GM19023 (cell line): ENCODE results near the gene VSTM2L.

Experiments used
- ATAC-seq: cut with Tn5 transposase; IDR thresholded peaks from one replicate; pipeline ENCODE4 v1.9.1; 2021; ENCODE audit warnings: mild to moderate bottlenecking, moderate library complexity; ENCODE audit not compliant: unreplicated experiment

The VSTM2L gene

GRCh38 chr20:37878835-37879599 is 23.9 kb upstream of the VSTM2L start:
- no peak for ATAC-seq

GRCh38 chr20:37879843-37880242 is 23.1 kb upstream of the VSTM2L start:
- no peak for ATAC-seq

- ATAC-seq: no peak
Measured at GRCh38 chr20:37880726-37881591, 22.0 kb upstream of the VSTM2L start.

GRCh38 chr20:37881601-37882343 is 21.2 kb upstream of the VSTM2L start:
- ATAC-seq: no peak

- no peak for ATAC-seq
Measured at GRCh38 chr20:37882961-37883712, 19.8 kb upstream of the VSTM2L start.

- ATAC-seq: no peak
Measured at GRCh38 chr20:37885042-37885441, 17.9 kb upstream of the VSTM2L start.

- ATAC-seq: no peak
Measured at GRCh38 chr20:37885593-37886503, 17.1 kb upstream of the VSTM2L start.

GRCh38 chr20:37886851-37887297 is 16.1 kb upstream of the VSTM2L start:
- no peak for ATAC-seq

- no peak for ATAC-seq
Measured at GRCh38 chr20:37888641-37889040, 14.3 kb upstream of the VSTM2L start.

- no peak for ATAC-seq
Measured at GRCh38 chr20:37890108-37890507, 12.8 kb upstream of the VSTM2L start.

GRCh38 chr20:37890643-37891042 is 12.3 kb upstream of the VSTM2L start:
- no peak for ATAC-seq

- no peak for ATAC-seq
Measured at GRCh38 chr20:37892001-37892400, 10.9 kb upstream of the VSTM2L start.

- ATAC-seq: no peak
Measured at GRCh38 chr20:37893566-37894241, 9.2 kb upstream of the VSTM2L start.

GRCh38 chr20:37894454-37894853 is 8.5 kb upstream of the VSTM2L start:
- no peak for ATAC-seq

GRCh38 chr20:37895166-37895565 is 7.8 kb upstream of the VSTM2L start:
- no peak for ATAC-seq

GRCh38 chr20:37896932-37897548 is 5.9 kb upstream of the VSTM2L start:
- no peak for ATAC-seq

GRCh38 chr20:37898233-37899104 is 4.5 kb upstream of the VSTM2L start:
- no peak for ATAC-seq
